C4-2B (cell line): ENCODE data around the gene CUX1.
"Not testable (repeated sequence)": the region's sequence is repeated elsewhere in the genome, so short reads cannot be mapped to it uniquely, and the experiment has no call there.

Experiments
- H3K27ac ChIP-seq: fragments of 450-650 bp; 2 replicates; pipeline ENCODE4 v1.5.1; 2017
- ZFX ChIP-seq: fragments of 450-650 bp; IDR thresholded peaks from 2 replicates; pipeline ENCODE4 v1.6.1; 2017
- TF ChIP-seq, protein P1 (sequence below): fragments of 450-650 bp; conservative IDR thresholded peaks from 2 replicates; pipeline ENCODE4 v1.5.1; 2017; ENCODE audit warnings: mild to moderate bottlenecking

The CUX1 gene

DNA sequence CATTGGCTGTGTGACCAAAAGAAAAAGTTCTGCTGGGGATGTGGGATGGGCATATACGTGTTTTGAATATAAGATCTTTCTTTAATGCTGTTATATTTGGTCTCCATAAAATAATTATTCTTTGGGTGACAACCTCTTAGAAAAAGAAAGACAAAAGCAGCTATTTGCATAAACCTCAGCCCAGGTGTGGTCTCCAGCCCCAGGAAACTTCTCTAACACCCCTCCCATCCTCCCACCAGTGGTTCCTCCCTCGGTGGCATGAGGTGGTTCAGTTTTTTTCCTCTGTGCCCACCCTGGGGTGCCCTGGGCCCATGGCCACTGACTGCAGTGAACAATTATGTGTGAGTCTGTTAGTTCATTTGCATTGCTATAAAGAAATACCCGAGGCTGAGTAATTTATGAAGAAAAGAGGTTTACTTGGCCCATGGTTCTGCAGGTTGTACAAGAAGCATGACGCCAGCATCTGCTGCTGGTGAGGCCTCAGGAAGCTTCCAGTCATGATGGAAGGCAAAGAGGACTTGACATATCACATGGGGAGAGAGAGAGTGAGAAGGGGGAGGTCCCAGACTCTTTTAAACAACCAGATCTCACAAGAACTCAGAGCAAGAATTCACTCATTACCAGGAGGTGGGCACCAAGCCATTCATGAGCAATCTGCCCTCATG, 165.9 kb downstream of the CUX1 start:
- TF ChIP-seq, protein P1, sequence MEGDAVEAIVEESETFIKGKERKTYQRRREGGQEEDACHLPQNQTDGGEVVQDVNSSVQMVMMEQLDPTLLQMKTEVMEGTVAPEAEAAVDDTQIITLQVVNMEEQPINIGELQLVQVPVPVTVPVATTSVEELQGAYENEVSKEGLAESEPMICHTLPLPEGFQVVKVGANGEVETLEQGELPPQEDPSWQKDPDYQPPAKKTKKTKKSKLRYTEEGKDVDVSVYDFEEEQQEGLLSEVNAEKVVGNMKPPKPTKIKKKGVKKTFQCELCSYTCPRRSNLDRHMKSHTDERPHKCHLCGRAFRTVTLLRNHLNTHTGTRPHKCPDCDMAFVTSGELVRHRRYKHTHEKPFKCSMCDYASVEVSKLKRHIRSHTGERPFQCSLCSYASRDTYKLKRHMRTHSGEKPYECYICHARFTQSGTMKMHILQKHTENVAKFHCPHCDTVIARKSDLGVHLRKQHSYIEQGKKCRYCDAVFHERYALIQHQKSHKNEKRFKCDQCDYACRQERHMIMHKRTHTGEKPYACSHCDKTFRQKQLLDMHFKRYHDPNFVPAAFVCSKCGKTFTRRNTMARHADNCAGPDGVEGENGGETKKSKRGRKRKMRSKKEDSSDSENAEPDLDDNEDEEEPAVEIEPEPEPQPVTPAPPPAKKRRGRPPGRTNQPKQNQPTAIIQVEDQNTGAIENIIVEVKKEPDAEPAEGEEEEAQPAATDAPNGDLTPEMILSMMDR, result no peak
- TF ChIP-seq ZFX, result no peak
- H3K27ac ChIP-seq, result no peak overlapping the region

- TF ChIP-seq ZFX, result no peak
- TF ChIP-seq, protein P1, result no peak
- H3K27ac ChIP-seq, result no peak overlapping the region
Measured at GRCh38 chr7:101984133-101984879, 166.9 kb downstream of the CUX1 start.

GRCh38 chr7:101985057-101985902, 167.9 kb downstream of the CUX1 start:
- no peak for TF ChIP-seq ZFX
- no peak overlapping the region for H3K27ac ChIP-seq

DNA sequence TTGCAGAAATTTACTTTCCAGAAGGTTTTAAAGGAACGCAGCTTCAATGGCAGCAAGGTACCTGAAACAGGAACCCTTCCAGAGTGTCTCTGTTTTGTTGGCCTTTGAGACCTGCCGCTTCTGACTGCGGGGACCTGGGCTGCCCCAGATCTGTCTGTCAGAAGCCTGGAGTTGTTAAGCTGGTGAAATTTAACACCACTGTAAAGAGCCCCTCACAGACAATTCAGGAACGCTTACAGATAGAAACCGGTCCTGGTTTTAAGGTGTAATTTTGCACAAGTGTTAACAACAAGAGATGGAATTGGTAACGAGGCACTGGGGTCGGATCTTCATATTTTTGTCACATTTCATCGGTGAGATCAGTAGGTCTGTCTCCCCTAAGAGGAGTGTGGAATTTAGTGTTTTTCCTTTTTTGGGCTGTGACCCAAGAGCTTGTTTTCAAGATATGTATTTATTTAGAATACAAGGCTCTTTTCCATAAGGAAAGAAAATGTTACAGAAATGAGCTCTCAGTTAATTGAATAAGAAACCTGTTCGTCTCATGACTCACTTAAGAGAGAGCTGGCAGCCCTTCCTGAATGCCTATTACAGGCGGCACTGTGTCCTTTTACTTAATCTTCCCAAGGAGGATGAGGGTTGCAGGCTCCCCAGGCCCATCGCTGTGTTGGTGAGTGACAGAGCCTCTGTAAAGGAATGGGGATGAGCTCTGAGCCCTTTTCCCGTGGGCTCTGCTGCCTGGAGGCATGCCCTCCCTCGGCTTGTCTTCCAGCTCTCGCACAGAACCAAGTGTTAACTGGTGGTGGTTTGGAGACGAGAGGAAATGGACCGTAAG, 168.7 kb downstream of the CUX1 start:
- no peak overlapping the region for H3K27ac ChIP-seq
- TF ChIP-seq, protein P1, result no peak
- TF ChIP-seq ZFX, result no peak

DNA sequence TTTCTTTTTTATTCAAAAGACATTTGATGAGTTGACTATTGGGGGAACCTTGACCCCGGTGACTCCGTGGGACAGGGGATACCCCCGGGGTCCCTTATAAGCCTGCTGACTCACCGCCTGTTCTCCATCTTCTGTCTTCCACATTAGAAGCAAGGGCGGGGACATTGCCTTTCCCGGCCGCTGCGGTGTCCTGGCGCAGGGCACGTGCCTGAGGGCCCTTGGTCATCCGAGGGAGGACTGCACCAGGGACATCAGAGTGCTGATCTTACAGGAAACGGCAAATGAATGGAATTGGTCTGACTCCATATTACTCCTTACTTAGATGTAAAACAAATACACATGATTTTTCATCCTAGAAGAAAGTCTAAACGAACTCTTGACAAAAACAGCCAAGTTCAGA, 170.1 kb downstream of the CUX1 start:
- no peak overlapping the region for H3K27ac ChIP-seq
- no peak for TF ChIP-seq ZFX
- TF ChIP-seq, protein P1, result no peak

DNA sequence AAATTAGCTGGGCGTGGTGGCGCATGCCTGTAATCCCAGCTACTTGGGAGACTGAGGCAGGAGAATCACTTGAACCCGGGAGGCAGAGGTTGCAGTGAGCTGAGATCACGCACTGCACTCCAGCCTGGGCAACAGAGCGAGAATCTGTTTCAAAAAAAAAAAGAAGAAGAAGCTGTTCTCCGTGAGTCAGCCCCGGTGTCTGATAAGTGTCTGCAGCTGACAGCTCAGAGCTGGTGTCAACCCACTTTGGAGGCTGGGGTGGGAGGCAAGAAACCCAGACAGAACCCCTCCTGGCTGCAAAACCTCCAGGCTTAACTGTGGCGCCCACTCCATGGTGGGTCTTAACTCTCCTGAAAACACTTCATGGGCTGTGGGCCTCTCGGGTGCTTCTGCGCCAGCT, 170.6 kb downstream of the CUX1 start:
- not testable (repeated sequence) for H3K27ac ChIP-seq

DNA sequence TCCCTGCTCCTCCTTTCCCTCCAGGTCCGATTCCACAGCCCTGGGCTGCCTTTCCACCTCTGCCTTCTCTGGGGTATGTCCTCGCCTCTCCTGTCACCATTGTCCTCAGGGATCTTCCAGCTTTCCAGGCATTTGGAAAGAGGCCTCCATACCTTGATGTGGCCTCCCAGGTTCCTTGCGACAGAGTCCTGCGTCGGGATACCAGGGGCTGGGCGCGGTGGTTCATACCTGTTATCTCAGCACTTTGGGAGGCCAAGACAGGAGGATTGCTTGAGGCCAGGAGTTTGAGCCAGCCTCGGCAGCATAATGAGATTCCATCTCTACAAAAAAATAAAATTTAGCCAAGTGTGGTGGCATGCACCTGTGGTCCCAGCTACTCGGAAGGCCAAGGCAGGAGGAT, 171.1 kb downstream of the CUX1 start:
- TF ChIP-seq ZFX, result no peak
- TF ChIP-seq, protein P1, result no peak
- no peak overlapping the region for H3K27ac ChIP-seq
